Omental fat pad (tissue), 4 donors: ENCODE results near the gene GPR162. TPM values are rescaled to one million over a fixed set of nuclear protein-coding genes. Genes with fewer than 3 reads are reported as not detected.
"Not testable (repeated sequence)": the region's sequence is repeated elsewhere in the genome, so short reads cannot be mapped to it uniquely, and the experiment has no call there.

Experiments used
- ATAC-seq: fragments of 150-250 bp; one replicate; pipeline ENCODE4 v1.9.1; 2016; ENCODE audit warnings: mild to moderate bottlenecking, moderate library complexity; ENCODE audit not compliant: low FRiP score
- DNase-seq: peaks from one replicate; pipeline ENCODE4 v3.0.0-alpha.2; 2019; ENCODE audit warnings: low spot score
- total RNA-seq, 4 donors: library from RNA; depleted of rRNA; stranded (reverse); fragments of >200 nt; gene quantifications; one replicate each; pipeline ENCODE4 v1.1.0, GENCODE V29; 2016
- TF ChIP-seq, protein P1 (sequence below), 3 donors: fragments of 450-650 bp; IDR thresholded peaks; one replicate each; pipeline ENCODE4 v1.5.1; 2016 to 2017; ENCODE audit warnings: antibody characterized with exemption in 3 of 3, mild to moderate bottlenecking in 3 of 3, moderate library complexity in 2 of 3

Gene GPR162
- total RNA-seq, 4 donors from 2014 or later: 2.8 to 6.7 (median 2.9) TPM

DNA sequence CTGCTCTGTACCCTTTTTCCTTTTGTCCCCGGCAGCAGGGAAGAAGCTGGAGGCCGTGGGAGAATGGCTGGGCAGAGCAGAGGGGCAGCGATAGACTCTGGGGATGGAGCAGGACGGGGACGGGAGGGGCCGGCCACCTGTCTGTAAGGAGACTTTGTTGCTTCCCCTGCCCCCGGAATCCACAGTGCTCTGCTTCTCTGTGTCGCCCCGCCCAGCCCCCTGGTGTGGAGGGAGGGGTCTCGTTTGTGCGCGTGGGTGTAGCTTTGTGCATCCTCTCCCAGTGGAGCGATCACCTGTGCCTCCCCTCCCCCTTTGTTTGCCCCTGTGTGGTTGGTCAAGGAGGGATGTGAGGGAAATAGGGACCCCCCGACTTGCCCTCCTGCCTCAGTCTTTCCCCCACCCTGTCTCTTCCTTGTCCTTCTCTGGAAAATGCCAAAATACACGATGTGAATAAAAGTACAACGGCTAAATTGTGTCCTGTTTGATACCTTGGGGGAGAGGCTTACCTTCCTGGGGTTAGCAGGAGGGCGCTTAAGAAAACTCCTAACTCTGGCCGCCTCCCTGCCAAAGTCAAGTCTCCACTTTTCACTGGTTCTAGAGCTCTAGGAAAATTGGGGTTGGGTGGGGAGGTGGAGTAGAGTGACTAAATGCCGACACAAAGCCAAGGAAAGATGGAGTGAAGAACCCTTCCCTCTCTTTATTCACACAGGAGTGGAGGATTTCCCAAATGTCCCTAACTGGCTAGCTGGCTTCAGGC lies 44.7 kb downstream of the GPR162 start:
- TF ChIP-seq, protein P1, sequence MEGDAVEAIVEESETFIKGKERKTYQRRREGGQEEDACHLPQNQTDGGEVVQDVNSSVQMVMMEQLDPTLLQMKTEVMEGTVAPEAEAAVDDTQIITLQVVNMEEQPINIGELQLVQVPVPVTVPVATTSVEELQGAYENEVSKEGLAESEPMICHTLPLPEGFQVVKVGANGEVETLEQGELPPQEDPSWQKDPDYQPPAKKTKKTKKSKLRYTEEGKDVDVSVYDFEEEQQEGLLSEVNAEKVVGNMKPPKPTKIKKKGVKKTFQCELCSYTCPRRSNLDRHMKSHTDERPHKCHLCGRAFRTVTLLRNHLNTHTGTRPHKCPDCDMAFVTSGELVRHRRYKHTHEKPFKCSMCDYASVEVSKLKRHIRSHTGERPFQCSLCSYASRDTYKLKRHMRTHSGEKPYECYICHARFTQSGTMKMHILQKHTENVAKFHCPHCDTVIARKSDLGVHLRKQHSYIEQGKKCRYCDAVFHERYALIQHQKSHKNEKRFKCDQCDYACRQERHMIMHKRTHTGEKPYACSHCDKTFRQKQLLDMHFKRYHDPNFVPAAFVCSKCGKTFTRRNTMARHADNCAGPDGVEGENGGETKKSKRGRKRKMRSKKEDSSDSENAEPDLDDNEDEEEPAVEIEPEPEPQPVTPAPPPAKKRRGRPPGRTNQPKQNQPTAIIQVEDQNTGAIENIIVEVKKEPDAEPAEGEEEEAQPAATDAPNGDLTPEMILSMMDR (IDR thresholded peaks at IDR 0.05): no peak
- DNase-seq: no peak
- ATAC-seq: no peak

DNA sequence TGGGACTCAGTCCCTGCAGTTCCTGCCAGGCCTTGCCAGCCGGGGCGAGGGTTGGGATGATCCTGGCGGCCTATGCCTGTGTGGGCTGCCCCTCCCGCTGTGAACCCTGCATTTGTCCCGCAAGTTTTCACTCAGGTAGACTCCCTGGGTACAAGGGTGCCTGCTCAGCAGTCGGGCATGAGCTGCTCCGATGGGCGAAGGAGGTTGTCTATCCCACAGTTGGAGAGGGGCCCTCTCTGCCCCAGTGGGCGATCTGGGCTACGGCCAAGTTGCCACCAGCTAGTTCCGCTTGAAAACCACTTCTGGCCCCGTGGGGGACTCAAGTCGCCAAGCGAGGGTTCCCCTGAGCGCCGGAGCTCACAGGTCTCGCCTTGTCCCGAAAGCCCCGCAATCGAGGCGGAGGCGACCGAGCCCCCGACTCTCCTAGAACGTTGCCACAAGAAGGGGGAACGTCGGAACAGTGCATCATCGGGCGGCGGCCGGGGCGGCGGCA lies 45.3 kb downstream of the GPR162 start:
- TF ChIP-seq, protein P1 (IDR thresholded peaks at IDR 0.05): no peak
- peak; percentile 1 for ATAC-seq
- no peak for DNase-seq

DNA sequence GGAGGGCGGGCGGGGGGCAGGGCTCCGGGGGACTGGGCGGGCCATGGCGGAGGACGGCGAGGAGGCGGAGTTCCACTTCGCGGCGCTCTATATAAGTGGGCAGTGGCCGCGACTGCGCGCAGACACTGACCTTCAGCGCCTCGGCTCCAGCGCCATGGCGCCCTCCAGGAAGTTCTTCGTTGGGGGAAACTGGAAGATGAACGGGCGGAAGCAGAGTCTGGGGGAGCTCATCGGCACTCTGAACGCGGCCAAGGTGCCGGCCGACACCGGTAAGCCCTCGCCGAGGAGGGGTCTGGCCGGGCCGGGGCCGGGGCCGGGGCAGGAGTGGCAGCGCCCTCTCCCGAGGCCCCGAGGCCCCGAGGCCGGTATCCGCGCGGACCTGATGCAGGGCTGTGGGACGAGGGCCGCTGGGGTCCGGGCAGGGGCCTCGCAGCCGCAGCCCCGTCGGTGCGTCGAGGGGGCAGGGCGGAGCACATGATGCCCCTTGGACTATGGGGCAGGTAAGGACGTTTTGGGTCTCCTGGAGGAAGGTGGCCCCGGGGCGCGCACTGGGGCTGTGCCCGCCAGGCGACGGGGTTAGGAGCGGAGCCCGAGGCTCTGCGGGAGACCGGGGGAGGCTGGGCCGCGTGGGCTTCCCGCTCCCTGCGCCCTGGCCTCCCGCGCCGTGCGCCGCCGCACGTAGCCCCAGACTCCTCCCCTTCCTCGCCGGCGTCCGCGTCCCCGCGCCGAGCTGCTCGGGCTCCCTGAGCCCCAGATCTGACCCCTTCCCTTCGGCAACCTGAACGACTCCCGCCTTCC lies 46.0 kb downstream of the GPR162 start, which contains the start of gene TPI1:
Gene TPI1, plus strand, starts transcription at position 119 of the 798 bp plus-strand sequence. Its CDS starts 36 bp downstream, at position 155.
- ATAC-seq: peak; percentile 79
- peak; percentile 41 for DNase-seq
- TF ChIP-seq, protein P1 (IDR thresholded peaks at IDR 0.05): no peak

DNA sequence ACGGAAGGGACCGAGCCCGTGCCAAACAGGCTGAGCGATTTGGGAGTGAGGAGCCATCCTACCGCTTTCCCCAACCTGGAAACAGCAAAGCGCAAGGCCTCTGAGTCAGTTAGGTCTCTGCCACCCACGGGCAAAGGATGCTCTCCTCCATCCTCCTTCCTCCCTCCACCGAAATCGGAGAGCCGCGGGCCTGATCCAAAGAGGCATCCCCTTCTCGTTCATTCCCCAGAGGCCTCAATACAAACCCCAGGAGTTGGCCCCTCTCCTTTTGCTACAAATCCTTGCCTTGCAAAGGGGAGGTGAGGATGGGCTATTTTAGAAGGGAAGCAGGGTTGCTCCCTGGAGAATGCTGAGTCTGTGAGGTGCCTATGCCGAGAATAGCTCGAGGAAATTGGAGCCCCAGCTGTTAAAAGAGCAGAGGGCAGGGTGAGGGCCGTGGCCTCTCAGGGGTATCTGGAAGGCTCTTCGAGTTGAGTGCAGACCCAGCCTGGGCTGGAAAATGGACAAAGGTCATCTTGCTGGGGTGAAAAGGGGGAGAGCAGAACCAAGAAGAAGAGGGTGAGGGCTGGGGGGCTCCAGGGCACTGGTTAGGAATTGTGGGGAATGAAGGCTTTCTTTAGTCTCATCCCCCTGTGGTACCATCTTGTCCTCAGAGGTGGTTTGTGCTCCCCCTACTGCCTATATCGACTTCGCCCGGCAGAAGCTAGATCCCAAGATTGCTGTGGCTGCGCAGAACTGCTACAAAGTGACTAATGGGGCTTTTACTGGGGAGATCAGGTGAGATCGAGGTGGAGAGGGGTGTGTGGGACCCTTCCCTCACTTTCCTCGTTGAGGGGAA lies 46.8 kb downstream of the GPR162 start:
- ATAC-seq: no peak
- TF ChIP-seq, protein P1 (IDR thresholded peaks at IDR 0.05): no peak

DNA sequence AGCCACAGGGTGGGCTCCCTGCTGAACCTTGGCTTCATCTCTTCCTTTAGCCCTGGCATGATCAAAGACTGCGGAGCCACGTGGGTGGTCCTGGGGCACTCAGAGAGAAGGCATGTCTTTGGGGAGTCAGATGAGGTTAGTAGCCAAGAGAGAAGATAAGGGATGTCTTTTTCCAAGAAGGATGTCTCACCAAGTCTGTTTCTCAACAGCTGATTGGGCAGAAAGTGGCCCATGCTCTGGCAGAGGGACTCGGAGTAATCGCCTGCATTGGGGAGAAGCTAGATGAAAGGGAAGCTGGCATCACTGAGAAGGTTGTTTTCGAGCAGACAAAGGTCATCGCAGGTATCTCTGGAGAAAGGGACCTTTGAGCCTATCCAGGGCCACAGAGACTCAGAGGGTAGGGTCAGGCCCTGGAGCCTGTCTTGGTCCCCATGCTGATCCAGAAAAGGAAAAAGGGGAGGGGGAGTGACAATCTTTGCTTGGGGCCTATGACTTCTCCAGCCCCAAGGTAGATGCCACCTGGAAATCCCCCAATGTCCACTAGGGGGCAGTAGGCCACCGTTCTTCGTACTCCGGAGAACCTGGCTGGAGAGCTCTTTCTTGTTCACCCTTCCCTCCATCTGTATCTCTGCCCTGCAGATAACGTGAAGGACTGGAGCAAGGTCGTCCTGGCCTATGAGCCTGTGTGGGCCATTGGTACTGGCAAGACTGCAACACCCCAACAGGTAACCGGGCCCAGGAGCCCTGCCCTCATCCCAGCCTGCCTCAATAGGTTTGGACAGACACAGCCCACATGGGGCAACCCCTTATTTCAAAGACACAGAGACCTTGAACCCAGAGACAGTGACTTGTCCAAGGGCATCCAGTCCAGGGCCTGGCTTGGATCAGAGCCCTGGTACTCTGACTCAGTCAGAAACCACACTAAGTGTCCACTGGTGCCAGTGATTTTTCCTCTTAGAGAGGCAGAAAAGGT lies 47.7 kb downstream of the GPR162 start:
- TF ChIP-seq, protein P1 (IDR thresholded peaks at IDR 0.05): peak in 2 of 3 donors; percentile 51 to 75
- ATAC-seq (peak; percentile 0), DNase-seq (peak; percentile 70)

More for the DNA sequence above, 46.8 kb downstream of the GPR162 start:
- DNase-seq: no peak

DNA sequence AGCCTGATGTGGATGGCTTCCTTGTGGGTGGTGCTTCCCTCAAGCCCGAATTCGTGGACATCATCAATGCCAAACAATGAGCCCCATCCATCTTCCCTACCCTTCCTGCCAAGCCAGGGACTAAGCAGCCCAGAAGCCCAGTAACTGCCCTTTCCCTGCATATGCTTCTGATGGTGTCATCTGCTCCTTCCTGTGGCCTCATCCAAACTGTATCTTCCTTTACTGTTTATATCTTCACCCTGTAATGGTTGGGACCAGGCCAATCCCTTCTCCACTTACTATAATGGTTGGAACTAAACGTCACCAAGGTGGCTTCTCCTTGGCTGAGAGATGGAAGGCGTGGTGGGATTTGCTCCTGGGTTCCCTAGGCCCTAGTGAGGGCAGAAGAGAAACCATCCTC lies 48.7 kb downstream of the GPR162 start:
- not testable (repeated sequence) for DNase-seq, ATAC-seq
